HG02642 (cell line): ENCODE results near the gene ASCL2.
"Not testable (repeated sequence)": the region's sequence is repeated elsewhere in the genome, so short reads cannot be mapped to it uniquely, and the experiment has no call there.

Experiments
- ATAC-seq: cut with Tn5 transposase; IDR thresholded peaks from one replicate; pipeline ENCODE4 v1.9.1; 2021; ENCODE audit warnings: mild to moderate bottlenecking; ENCODE audit not compliant: unreplicated experiment, poor library complexity

The ASCL2 gene

DNA sequence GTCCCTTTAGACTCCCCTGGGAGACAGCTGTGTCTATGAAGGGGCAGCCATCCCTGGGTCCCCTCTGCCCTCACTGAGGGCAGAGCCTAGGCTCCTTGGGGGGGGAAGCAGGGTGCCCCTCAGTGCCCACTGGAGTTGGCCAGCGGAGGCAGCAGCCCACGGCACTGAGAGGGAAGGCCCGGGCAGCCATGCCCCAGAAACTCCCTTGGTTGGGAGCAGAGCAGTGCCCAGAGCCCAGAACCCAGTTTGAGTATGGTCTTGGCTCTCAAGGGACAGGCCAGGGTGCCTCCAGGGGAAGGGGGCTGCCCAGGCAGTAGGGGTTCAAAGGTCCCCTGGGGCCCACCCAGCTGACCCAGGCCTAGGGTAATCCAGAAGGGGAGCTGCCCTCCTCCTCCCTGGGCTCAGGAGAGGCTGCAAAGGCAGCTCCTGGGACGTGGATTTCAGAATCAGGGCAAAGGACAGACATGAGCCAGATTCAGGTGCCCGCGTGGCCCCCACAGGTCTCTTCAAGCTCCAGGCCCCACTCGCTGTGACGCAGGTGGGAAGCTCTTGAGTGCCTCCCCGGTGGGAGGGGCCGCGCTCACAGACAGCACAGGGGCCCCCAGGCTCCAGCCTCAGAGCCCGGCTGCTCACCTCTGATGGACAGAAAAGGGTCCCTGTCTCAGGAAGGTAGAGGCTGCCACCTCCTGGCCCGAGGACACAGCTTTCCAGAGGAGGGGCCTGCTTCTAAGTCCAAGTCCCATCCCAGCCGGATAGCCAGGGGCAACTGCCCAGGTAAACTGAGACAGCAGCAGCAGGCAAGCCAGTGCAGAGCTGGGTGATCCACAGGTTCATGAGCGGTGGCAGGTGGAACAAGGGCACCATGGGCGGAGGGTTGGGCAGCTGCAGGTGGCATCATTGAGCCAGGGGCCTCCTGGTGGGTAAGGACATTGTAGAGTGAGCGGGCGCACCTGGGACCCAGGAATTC is 28.7 kb upstream of the ASCL2 start:
- no peak for ATAC-seq

DNA sequence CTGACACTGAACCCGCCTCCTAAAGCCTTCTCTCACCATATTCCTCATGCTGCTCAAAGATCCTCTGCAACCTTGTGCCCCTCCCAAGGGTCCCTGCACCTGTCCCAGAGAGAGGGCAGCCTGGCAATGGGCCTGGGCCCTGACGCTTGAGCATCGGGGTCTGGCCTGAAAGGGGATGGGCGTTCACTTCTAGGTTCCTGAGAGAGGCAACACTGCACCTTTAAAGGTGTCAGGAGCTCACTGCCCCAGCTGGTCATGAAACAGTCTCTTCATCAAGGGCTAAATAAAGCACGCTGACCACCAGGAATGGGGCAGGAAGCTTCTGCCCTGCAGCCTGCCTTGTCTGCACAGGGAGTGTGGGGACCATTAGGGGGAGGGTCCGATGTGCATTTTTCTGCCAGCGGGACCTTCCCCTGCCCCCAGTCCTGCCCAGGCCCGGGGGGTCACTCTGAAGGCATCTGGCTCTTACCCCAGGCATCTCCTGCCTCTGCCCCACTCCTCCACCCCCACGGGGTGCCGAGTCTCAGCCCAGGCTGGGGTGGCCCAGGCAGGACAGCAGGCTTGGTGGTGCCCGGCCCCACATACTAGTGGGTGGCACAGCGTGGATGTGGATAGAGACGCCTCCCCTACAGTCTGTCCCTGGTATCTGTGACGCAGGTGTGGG is 27.9 kb upstream of the ASCL2 start:
- ATAC-seq, result no peak

DNA sequence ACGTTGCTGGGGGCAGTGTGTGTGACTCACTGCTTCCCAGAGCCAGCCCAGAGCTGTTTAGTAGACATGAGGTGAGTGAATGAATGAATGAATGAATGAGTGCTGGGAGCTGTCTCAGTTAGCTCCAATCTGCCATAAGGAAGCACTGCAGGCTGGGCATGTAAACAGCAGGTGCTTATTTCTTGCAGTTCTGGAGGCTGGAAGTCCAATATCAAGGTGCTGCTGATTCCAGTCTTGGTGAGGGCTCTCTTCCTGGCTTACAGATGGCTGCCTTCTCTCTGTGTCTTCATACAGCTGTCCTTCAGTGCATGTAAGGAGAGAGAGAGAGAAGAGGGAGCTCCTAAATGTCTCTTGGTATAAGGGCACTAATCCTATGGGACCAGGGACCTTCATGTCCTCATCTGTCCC is 27.2 kb upstream of the ASCL2 start:
- no peak for ATAC-seq

DNA sequence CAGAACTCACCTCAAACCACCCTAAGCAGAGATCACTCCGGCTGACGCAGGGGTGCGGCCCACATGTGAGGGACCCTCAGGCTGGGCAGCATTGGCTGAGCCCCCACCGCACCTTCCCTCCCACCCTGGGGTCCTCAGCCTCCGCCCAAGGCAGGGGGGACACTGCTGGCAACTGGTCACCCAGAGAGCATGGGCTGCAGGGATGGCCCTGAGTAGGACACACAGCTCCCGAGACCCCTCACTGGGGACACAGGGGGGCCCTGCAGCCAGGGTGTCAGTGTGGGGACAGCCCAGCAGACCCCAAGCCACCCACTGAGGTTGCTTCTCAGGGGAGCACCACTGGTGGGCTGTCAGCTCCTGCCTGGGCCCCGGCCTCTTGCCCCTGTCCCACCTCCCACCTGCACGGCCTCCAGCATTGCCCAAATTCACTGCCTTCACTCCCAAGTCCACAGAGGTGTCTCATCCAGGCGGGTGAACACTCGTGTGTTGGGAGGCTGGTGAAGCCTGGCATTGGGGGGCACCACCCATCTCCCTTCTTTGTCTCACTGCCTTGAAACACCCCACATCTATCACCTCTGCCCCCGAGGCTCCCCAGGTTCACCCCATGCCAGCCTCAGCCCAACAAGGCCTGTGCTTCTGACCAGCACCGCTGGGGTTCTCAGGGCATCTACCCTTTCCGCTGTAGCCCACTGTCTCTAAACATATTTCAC is 26.7 kb upstream of the ASCL2 start:
- no peak for ATAC-seq

DNA sequence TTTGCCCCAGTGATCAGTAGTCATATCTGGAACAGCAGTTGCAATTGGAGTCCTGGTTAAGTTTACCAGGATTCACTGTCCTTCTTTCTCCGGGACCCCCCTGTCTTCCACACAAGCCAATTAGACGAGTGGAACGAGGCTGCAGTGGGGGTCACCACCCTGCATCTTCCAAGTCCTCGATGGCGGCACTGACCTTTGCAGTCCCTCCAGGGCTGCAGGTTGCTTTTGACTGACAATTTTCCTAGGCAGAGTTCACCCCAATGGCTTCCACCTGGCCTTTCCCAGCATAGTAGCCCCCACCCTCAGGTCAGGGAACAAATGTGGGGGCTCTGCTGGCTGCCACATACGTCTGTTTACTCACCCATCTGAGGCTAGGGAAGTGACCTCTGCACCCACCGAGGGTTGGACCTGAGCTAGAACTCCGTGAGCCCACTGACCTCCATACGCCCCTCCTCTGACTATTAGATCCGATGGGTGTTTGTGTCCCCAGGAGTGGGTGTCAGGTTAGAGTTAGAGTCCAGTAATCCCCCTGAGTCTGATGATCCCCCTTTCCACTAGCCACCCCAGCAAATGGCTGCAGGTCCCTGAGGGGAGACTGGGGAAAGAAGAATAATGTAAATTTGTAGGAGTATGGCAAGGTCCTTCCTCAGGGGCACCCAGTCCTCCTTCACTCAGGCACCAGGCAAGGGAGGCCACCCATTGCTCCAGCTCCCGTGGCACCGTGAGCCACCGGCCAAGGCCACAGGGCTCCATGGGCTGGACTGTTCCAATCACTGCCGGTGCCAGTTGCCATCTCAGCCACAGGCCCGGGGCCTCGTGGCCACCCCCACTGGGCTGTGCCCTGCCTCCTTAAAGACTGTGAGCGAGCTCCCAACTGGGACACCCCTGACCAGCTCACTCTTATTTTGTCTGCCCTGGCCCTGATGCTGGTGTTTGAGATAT is 25.9 kb upstream of the ASCL2 start:
- ATAC-seq, result no peak

DNA sequence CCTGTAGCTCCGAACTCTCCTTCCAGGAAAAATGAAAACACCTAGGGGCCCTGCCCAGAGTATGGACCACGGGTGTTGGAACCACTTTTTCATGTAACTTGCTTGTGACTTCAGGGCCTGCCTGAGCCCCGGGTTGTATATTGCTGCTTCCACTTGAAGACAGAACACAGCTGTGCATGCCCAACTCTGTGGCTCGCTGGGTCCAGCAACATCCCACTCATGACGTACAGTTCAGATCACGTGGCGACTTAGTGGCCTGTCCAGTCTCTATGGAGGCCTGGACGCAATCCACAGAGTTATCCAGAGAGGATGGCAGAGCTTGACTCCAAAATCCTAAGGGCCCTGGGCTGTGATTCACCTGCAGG is 24.5 kb upstream of the ASCL2 start:
- ATAC-seq, result no peak

DNA sequence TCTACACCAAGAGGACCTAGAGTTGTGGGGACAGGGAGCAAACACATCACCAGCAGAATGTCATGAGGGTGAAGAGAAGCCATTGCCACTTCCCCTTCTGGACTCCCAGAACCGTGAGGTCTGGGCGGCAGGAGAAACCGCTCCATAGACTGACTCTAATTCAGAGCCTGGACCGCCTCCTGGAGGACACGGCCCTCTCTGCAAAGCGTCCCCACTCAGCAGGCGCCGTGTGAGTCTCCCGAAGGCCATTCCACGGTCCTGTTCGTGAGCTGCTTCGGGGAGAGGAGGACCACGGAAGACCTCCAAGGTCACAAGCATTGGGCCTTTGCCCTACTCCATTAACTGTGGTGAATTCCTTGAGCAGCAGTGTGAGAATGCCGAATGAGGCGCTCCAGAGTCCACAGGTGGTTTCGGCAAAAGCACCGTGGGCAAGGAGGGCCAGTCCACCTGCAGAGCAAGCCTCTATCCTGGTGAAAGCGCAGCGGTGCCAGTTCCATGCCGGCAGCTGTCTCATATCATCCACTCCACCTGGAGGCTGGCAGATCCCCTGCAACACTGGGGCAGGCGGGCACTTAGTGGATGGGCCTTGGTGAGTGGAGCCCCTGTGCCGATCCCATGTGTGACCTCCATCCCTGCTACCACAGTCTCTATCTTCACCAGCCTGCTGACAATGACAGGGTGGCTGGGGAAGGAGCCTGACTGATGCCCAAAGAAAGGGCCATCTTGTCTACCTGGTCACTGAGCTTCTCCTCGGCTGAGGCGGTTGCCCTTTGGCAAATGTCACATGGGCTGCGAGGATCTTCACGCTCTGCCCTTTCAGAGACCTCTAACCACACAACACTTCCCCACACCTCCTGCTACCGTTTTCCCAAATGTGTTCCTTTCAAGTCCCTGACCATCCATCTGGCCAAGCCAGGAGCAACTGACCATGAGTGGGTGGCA is 23.9 kb upstream of the ASCL2 start:
- ATAC-seq, result no peak

DNA sequence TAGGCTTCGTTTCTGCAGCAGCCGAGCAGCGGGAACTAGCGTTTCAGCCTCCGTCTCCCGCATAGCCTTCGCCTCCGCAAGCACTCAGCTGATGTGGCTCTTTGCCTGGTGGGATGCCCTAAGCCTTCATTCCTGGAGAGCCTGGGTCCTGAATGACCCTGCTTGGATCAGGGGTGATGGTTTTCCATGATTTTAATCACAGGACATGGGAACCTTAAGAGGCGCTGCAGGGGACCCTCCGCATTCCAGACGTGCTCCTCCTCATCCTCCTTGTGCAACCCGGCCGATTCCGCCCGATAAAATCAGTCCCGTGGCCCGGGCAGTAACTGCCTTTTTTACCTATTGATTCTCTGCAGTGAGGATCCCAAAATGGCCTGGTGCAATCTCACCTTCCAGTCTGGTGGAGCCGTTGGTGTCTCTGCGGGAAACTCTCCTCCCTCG is 23.2 kb upstream of the ASCL2 start:
- no peak for ATAC-seq

DNA sequence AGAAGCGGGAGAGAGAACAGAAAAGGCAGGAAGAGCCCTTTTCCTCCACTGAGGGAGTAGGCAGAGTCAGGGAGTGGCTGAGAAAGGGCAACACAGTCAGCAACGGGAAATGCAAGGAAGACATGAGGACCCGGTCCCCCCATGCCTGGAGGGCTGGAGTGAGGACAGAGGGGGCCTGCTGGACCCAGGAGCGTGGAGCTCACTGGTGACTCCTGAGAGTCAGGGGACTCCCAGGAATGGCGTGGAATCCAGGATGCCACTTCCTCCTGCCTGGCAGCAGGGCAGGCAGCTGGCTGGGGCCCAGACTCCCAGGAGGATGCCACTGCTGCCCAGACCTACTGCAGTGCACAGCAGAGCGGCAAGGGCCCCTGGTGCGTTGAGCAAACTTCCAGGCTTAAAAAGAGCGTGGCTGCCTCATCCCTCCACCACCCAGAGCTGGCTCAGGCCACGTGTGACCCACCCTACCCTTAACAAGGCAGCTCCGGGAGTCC is 20.0 kb upstream of the ASCL2 start:
- no peak for ATAC-seq

DNA sequence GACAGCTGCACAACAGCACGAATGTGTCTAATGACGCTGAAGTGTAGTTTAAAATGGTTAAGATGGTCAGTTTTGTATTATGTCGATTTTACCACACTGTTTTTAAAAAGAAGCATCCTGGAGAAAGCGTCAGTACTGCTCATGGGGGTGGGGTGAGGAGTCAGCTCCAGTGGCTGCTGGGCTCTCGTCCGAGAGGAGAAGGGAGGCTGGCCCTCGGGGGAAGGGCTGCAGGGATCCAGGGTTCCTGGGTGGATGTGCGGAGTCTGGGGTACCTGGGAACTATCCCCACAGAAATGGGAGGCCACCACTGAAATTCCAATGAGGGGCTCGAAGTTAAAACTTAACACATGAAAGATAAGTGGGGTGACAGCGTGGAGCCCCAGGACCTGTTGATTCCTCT is 19.5 kb upstream of the ASCL2 start:
- ATAC-seq, result no peak

DNA sequence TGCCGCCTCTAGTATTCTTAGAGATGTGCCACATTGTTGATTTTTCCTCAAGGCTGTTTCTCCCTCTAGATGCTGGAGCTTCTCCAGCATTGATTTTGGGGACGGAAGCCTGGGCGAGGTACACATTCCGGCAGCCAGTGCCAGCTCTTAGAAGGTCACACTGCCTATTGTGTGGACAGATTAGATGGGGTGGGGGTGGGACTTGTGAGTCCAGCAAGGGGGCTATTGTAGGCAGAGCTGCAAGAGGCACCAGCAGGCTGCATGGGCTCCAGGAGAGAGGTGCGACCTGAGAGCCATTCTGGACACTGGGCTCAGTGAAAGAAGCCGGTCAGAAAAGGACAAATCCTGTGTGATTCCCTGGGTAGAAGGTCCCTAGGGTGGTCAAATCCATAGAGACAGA is 19.0 kb upstream of the ASCL2 start:
- ATAC-seq, result no peak

DNA sequence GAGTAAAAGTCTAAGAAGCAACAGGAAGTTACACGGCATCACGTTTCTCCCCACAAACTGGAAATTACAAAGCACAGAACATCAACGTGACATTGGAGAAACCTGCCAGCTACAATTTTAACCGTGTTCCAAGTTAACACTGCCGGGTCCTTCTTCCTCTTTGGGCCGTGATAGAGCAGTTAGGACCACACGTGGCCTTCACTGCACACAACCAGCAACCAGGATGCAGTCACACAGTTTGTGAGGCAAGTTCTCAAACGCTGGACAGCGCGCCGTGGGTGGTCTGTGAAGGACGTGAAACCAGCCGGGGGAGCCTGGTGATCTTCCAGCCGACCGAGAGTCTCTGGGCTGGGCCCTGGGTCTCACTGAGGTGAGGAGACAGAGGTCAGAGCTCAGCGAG is 16.7 kb upstream of the ASCL2 start:
- no peak for ATAC-seq

DNA sequence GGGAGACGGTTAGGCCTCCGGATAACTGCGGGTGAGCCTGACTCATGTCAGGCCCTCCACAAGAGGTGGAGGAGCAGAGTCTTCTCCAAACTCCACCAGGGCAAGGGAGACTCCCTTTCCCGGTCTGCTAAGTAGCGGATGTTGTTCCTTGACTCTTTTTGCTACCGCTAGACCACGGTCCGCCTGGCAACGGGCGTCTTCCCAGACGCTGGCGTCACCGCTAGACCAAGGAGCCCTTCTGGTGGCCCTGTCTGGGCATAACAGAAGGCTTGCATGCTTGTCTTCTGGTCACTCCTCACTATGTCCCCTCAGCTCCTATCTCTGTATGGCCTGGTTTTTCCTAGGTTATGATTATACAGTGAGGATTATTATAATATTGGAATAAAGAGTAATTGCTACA is 16.0 kb upstream of the ASCL2 start:
- not testable (repeated sequence) for ATAC-seq

DNA sequence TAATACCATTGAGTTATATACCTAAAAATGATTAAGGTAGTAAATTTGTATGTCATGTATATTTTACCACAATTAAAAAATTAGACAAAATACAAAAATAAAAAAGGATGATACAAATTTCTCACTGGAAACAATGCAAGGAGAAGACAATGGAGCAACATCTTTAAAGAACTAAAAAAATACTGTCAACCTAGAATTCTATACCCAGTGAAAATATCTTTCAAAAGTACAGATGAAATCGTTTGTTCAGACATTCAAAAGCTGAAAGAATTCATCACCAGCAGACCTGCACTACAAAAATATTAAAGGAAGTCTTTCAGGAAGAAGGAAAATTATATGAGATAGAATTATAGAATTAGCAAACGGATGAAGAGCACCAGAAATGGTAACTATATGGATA is 9.8 kb upstream of the ASCL2 start:
- ATAC-seq, result no peak

DNA sequence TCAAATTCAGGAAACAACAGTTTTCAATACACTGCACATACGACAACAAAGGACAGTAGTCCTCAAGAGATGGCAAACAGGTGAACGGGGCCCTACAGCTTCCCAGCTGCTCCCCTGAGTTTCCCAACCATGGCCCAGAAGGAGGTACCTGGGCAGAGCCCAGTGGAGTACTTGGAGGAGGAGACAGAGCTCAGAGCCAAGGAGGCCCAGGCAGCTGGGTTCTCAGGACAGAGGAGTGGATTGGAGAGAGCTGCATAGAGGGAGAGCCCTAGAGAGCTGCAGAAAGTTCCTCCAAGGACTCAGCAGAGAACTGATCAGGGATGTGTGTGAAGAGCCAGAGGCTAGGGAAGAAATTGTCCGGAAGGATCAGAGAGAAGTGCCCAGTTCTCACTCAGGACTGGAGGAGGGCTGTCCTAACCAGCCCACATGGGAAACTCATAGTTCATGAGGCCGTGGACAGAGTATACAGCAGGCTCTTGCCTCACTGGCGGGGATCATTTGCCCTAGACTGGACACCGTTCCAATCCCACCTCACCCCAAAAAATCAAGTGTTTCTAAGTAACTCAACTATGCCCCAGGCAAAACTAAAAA is 7.6 kb upstream of the ASCL2 start:
- no peak for ATAC-seq

DNA sequence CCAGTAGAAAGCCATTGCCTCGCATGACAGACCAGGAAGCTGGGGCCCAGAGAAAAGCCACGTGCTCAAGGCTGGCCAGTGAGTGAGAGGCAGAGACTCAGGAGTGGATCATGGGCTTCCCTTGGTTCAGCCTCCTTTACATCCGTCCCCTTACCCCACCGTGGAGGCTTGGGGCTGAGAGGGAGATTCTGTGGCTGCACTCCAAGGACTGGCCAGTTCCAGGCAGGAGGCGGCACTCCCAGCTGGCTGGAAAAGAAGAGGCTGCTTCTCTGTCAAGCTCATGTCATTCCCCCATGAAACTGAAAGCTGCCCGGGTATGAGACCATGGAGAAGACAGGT is 6.6 kb upstream of the ASCL2 start:
- ATAC-seq, result no peak

DNA sequence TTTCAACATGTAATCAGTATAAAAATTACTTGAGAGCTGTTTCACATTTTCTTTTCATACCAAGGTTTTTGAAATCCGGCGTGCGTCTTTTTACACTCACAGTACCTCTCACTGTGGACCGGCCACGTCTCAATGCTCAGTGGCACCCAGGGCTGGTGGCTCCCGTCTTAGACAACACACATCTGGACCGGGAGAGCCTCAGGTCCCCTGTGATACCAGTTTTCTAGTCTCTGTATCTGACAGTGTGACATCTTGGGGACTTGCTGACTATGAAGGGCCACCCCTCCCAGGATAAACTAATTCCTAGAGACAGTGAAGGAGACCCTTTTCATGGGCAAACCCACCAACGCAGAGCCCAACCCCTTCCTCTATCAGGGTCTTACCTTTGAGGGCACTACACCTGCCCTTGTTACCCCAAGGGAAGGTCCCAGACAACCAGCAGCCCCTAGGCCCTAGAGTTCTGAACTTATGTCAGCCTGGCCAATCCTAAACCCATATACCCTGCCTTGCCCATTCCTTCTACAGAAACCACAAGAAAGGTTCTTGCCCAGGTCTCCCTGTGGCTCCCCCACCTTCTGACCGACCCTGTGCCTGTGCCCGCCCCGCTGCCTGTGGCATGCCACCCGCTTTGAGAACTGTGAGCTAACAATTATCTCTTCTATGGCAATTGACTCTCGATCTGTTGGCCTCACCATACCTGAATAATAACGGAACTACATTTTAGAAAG is 6.1 kb upstream of the ASCL2 start:
- ATAC-seq, result no peak
